Liver (tissue), 9 donors: ENCODE results near the gene TWSG1. TPM values are rescaled to one million over a fixed set of nuclear protein-coding genes. Genes with fewer than 3 reads are reported as not detected.
"Not testable (repeated sequence)": the region's sequence is repeated elsewhere in the genome, so short reads cannot be mapped to it uniquely, and the experiment has no call there.

Experiments used
- DNase-seq: peaks from one replicate; pipeline ENCODE4 v3.0.0-alpha.2; 2017; ENCODE audit warnings: low spot score
- H3K27ac ChIP-seq, 2 donors: one replicate each; pipeline ENCODE4 v1.7.0; 2013; ENCODE audit warnings: inconsistent platforms in 2 of 2, low read length in 2 of 2, control low read depth in 1 of 2, low read depth in 1 of 2, mild to moderate bottlenecking in 1 of 2
- H3K27me3 ChIP-seq, 4 donors: one replicate each; pipeline versions ENCODE4 v1.6.1 to v1.7.0; 2013; ENCODE audit warnings: low read length in 3 of 4, inconsistent platforms in 1 of 4, mild to moderate bottlenecking in 1 of 4, moderate library complexity in 1 of 4; ENCODE audit not compliant: control insufficient read depth in 4 of 4, insufficient read depth in 4 of 4
- H3K36me3 ChIP-seq, 4 donors: one replicate each; pipeline versions ENCODE4 v1.6.1 to v1.7.0; 2013; ENCODE audit warnings: low read length in 3 of 4, mild to moderate bottlenecking in 3 of 4, low read depth in 1 of 4, moderate library complexity in 1 of 4; ENCODE audit not compliant: control insufficient read depth in 4 of 4, insufficient read depth in 3 of 4
- H3K4me1 ChIP-seq, 4 donors: one replicate each; pipeline versions ENCODE4 v1.6.1 to v1.7.0; 2013; ENCODE audit warnings: low read length in 3 of 4, mild to moderate bottlenecking in 3 of 4, moderate library complexity in 1 of 4; ENCODE audit not compliant: control insufficient read depth in 4 of 4, insufficient read depth in 4 of 4
- H3K4me3 ChIP-seq, 3 donors: one replicate each; pipeline versions ENCODE4 v1.6.1 to v1.7.0; 2013; ENCODE audit warnings: low read length in 3 of 3, control low read depth in 1 of 3, low read depth in 1 of 3, mild to moderate bottlenecking in 1 of 3
- H3K9ac ChIP-seq, 2 donors: one replicate each; pipeline ENCODE4 v1.7.0; 2013; ENCODE audit warnings: low read length in 2 of 2, mild to moderate bottlenecking in 2 of 2, moderate library complexity in 2 of 2, control low read depth in 1 of 2, low read depth in 1 of 2
- H3K9me3 ChIP-seq, 4 donors: one replicate each; pipeline versions ENCODE4 v1.6.1 to v1.7.0; 2013; ENCODE audit warnings: low read length in 3 of 4; ENCODE audit not compliant: control insufficient read depth in 4 of 4
- ATF3 ChIP-seq: IDR thresholded peaks from 2 replicates; pipeline ENCODE4 v1.6.1; 2016; ENCODE audit warnings: antibody characterized with exemption
- EGR1 ChIP-seq, 2 donors: IDR thresholded peaks; 2 replicates each; pipeline ENCODE4 v1.6.1; 2016 to 2018; ENCODE audit warnings: antibody characterized with exemption in 2 of 2, low read depth in 2 of 2
- FOXA1 ChIP-seq: IDR thresholded peaks from 2 replicates; pipeline ENCODE4 v1.6.1; 2016; ENCODE audit warnings: antibody characterized with exemption
- FOXA2 ChIP-seq: IDR thresholded peaks from 2 replicates; pipeline ENCODE4 v1.6.1; 2016; ENCODE audit warnings: antibody characterized with exemption
- GABPA ChIP-seq, 2 donors: IDR thresholded peaks in 1 of 2; conservative IDR thresholded peaks in 1 of 2; 2 replicates each; pipeline ENCODE4 v1.6.1; 2016; ENCODE audit warnings: antibody characterized with exemption in 2 of 2, mild to moderate bottlenecking in 1 of 2, moderate library complexity in 1 of 2
- HNF4A ChIP-seq, 2 donors: conservative IDR thresholded peaks; 2 replicates each; pipeline ENCODE4 v1.6.1; 2016; ENCODE audit warnings: antibody characterized with exemption in 2 of 2, mild to moderate bottlenecking in 2 of 2
- HNF4G ChIP-seq: IDR thresholded peaks from 2 replicates; pipeline ENCODE4 v1.6.1; 2016; ENCODE audit warnings: antibody characterized with exemption
- MAX ChIP-seq: IDR thresholded peaks from 2 replicates; pipeline ENCODE4 v1.6.1; 2016; ENCODE audit warnings: antibody characterized with exemption
- RAD21 ChIP-seq, 2 donors: IDR thresholded peaks; 2 replicates each; pipeline ENCODE4 v1.6.1; 2016; ENCODE audit warnings: antibody characterized with exemption in 2 of 2, mild to moderate bottlenecking in 2 of 2
- REST ChIP-seq: IDR thresholded peaks from 2 replicates; pipeline ENCODE4 v1.6.1; 2016; ENCODE audit warnings: antibody characterized with exemption, mild to moderate bottlenecking
- RXRA ChIP-seq, 2 donors: IDR thresholded peaks; 2 replicates each; pipeline ENCODE4 v1.6.1; 2017 to 2018; ENCODE audit warnings: antibody characterized with exemption in 2 of 2, mild to moderate bottlenecking in 1 of 2
- SP1 ChIP-seq: IDR thresholded peaks from 2 replicates; pipeline ENCODE4 v1.6.1; 2018; ENCODE audit warnings: antibody characterized with exemption, mild to moderate bottlenecking
- WGBS: extraction: QIAGEN DNeasy Blood & Tissue Kit; methylation state at CpG from one replicate; pipeline ENCODE4 v1.1.7; 2013; 5-methylcytosine and 5-hydroxymethylcytosine counted together
- polyA plus RNA-seq, 2 donors: library from polyadenylated mRNA; stranded (reverse) in 1 of 2; unstranded in 1 of 2; fragments of 200-250 nt in 1 of 2; fragments of >200 nt in 1 of 2; fragmentation: Nextera tagmentation in 1 of 2; extraction: Ambion mirVana in 1 of 2; gene quantifications; one replicate each; pipeline versions ENCODE4 v1.2.1 to v1.2.3, GENCODE V29; 2013 to 2015
- total RNA-seq, 2 donors: library from RNA; depleted of rRNA; stranded (reverse); fragments of >200 nt; gene quantifications; one replicate each; pipeline ENCODE4 v1.2.3, GENCODE V29; 2014
- donor health status: healthy.
- donor health status: healthy.
- donor health status: healthy.
- donor health status: healthy.
- donor health status: healthy.

The TWSG1 gene
- total and polyA plus RNA-seq, 4 donors, result 3.9 to 11.1 (median 5.4) TPM

DNA sequence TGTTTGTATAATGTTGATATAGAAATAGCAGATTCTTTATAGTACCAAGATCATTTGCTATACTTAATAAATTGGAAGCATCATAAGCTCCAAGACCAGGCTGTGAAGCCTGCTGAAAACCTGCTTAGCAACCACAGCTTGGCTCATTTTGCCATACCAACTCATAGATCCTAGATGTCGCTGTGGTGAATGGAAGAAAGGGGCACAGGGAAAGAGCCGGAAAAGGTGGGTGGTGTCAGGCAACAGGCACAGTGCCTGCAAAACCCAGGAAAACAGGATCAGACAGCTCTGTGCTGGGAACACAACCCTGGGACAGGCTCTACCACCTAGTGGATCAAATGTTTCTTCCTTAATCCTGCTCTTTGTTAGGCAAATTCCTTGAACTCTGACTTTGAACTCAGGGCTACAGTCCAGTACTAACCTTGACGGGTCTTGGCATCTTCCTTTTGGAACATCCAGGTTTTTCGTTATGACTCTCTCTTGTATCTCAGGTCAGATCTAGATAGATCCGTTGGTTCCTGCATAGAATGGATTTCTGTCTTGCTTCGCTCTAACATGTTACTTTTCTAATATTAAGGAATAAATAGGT lies 31.6 kb downstream of the TWSG1 start (continued):
- TF ChIP-seq REST (no peak), GABPA (IDR thresholded peaks at IDR 0.05 in 1 of 2, conservative IDR thresholded peaks at IDR 0.05 in 1 of 2) (no peak)

DNA sequence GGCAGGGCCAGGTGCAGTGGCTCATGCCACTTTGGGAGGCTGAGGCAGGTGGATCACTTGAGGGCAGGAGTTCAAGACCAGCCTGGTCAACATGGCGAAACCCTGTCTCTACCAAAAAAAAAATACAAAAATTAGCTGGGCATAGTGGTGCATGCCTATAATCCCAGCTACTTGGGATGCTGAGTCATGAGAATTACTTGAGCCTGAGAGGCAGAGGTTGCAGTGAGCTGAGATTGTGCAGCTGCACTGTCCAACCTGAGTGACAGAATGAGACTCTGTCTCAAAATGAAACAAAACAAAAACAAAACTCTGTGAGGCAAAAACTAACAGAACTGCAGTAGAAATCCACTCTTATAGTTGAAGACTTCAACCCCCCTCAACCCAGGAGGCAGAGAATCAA lies 38.7 kb downstream of the TWSG1 start:
- DNase-seq, H3K9ac ChIP-seq, H3K27ac ChIP-seq, H3K4me1 ChIP-seq, H3K4me3 ChIP-seq, H3K36me3 ChIP-seq, H3K9me3 ChIP-seq, H3K27me3 ChIP-seq: not testable (repeated sequence)
- 97% methylated on average over 1 of the region's 1 CpG for WGBS

DNA sequence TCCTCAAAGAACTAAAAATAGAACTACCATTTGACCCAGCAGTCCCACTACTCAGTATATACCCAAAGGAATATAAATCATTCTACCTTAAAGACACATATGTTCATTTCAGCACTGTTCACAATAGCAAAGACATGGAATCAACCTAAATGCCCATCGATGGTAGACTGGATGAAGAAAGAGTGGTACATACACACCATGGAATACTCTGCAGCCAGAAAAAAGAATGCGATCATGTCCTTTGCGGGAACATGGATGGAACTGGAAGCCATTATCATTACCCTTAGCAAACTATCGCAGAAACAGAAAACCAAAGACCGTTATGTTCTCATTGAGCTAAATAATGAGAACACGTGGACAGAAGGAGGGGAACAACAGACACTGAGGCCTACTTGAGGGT lies 44.5 kb downstream of the TWSG1 start:
- TF ChIP-seq REST, result no peak
- no peak for TF ChIP-seq MAX
- TF ChIP-seq RXRA (IDR thresholded peaks at IDR 0.05), result no peak
- TF ChIP-seq ATF3, result no peak
- no peak for TF ChIP-seq HNF4G
- TF ChIP-seq SP1, result no peak
- TF ChIP-seq EGR1 (IDR thresholded peaks at IDR 0.05; ENCODE audit: low read depth in 2 of 2), result no peak
- no peak for TF ChIP-seq RAD21 (IDR thresholded peaks at IDR 0.05)
- no peak for TF ChIP-seq FOXA1
- TF ChIP-seq FOXA2, result no peak
- TF ChIP-seq HNF4A (conservative IDR thresholded peaks at IDR 0.05), result no peak
- Histone ChIP-seq H3K4me3 (no peak overlapping the region), H3K27me3 (no peaks in the 10 kb centered on the region), H3K9me3 (no peaks in the 10 kb centered on the region), H3K36me3 (no peaks in the 10 kb centered on the region), H3K9ac (no peak overlapping the region), H3K4me1 (no peaks in the 10 kb centered on the region), H3K27ac (no peak overlapping the region)
- WGBS, result 98% methylated on average over 6 of the region's 6 CpGs
- no peak for DNase-seq
